ENCODE data around the gene CNOT4. TPM values are rescaled to one million over a fixed set of nuclear protein-coding genes. Genes with fewer than 3 reads are reported as not detected.

CNOT4 gene
- polyA plus RNA-seq, 2 of the 4 experiments (the other 2 are of a cell fraction), result 10.0 to 16.4 TPM

- TF ChIP-seq HEYL (CRISPR knock-in tag; IDR thresholded peaks at IDR 0.05) (no peak), CBX8 (IDR thresholded peaks at IDR 0.05) (no peak), FOSL2 (IDR thresholded peaks at IDR 0.05) (no peak), FOSL2 (CRISPR knock-in tag; IDR thresholded peaks at IDR 0.05) (no peak), ATOH8 (CRISPR knock-in tag; IDR thresholded peaks at IDR 0.05; ENCODE audit: low read depth) (no peak)
Observed at GRCh38 chr7:135492151-135492550, 17.8 kb downstream of the CNOT4 start (continued).

- ChIA-PET POLR2A (no interaction called here), CTCF (no interaction called here)
- Histone ChIP-seq H3K4me1 (peaks cover 24% of the 10 kb centered on the region), H3K27ac (no peak overlapping the region), H3K4me2 (0 out of 3 replicates have a peak overlapping the region, but pooled peaks have one; percentile 6), H3K9me3 (no peaks in the 10 kb centered on the region), H3K4me3 (no peak overlapping the region)
- DNase-seq (ENCODE audit: low read depth in 1 of 2, low spot score in 1 of 2) (peak in 1 of 2 experiments; percentile 37), FAIRE-seq (no peak), ATAC-seq (peak in 1 of 2 experiments; percentile 62; a peak in 4 of 6 replicates)
- TF ChIP-seq CTCF (IDR thresholded peaks at IDR 0.05), result no peak
- TF ChIP-seq POLR2AphosphoS2 (conservative IDR thresholded peaks at IDR 0.05; ENCODE audit: low read length), result no peak
- TF ChIP-seq JUNB (IDR thresholded peaks at IDR 0.05), result no peak
- no peak for TF ChIP-seq HES2 (IDR thresholded peaks at IDR 0.05)
- no peak for TF ChIP-seq RNF2 (IDR thresholded peaks at IDR 0.05; ENCODE audit: borderline replicate concordance, low read depth)
- TF ChIP-seq NPAS2 (CRISPR knock-in tag; IDR thresholded peaks at IDR 0.05; ENCODE audit: borderline replicate concordance), result no peak
- TF ChIP-seq EHF (CRISPR knock-in tag; IDR thresholded peaks at IDR 0.05), result no peak
- no peak for TF ChIP-seq REST (IDR thresholded peaks at IDR 0.05)
- TF ChIP-seq CBX8 (IDR thresholded peaks at IDR 0.05), result no peak
- TF ChIP-seq PBX3 (IDR thresholded peaks at IDR 0.05), result no peak
- TF ChIP-seq ESRRA (IDR thresholded peaks at IDR 0.05; ENCODE audit: borderline replicate concordance, low read length), result no peak
- TF ChIP-seq HOXB5 (CRISPR knock-in tag; IDR thresholded peaks at IDR 0.05), result no peak
- TF ChIP-seq CHD4 (IDR thresholded peaks at IDR 0.05; ENCODE audit: borderline replicate concordance), result no peak
- TF ChIP-seq USF2 (IDR thresholded peaks at IDR 0.05), result no peak
- no peak for TF ChIP-seq NFE2L2 (conservative IDR thresholded peaks at IDR 0.05; ENCODE audit: low read length)
Observed at GRCh38 chr7:135490783-135491182, 19.1 kb downstream of the CNOT4 start.
